ACC112 (cell line): ENCODE measurements around the gene WNT2.
A peak's percentile ranks its signal among the peaks of the same experiment; 100 is the strongest.

Experiments
- H2AFZ ChIP-seq: fragments of 200-600 bp; sonication (generic); one replicate; pipeline ENCODE4 v1.6.0; 2017; ENCODE audit warnings: antibody characterized with exemption, low read length; ENCODE audit not compliant: unreplicated experiment
- H3K27ac ChIP-seq: fragments of 200-600 bp; sonication (generic); 2 replicates; pipeline ENCODE4 v1.5.1; 2014; ENCODE audit warnings: low read depth, mild to moderate bottlenecking, antibody characterized with exemption, low read length, moderate library complexity
- H3K27me3 ChIP-seq: fragments of 200-600 bp; sonication (generic); 2 replicates; pipeline ENCODE4 v1.6.1; 2014; ENCODE audit warnings: mild to moderate bottlenecking, antibody characterized with exemption, low read length, moderate library complexity, mixed read lengths; ENCODE audit not compliant: insufficient read depth
- H3K36me3 ChIP-seq: fragments of 200-600 bp; sonication (generic); 2 replicates; pipeline ENCODE4 v1.6.1; 2016; ENCODE audit warnings: mild to moderate bottlenecking, antibody characterized with exemption, low read length, moderate library complexity, mixed read lengths; ENCODE audit not compliant: insufficient read depth
- H3K4me1 ChIP-seq: fragments of 200-600 bp; sonication (generic); one replicate; pipeline ENCODE4 v1.6.1; 2016; ENCODE audit warnings: low read length, mixed read lengths; ENCODE audit not compliant: insufficient read depth, unreplicated experiment, control insufficient read depth
- H3K4me3 ChIP-seq: fragments of 200-600 bp; sonication (generic); 2 replicates; pipeline ENCODE4 v1.5.1; 2014; ENCODE audit warnings: mild to moderate bottlenecking, low read depth, low read length
- H3K79me2 ChIP-seq: fragments of 200-600 bp; sonication (generic); one replicate; pipeline ENCODE4 v1.6.0; 2016; ENCODE audit warnings: low read length; ENCODE audit not compliant: control insufficient read depth, unreplicated experiment, insufficient read depth

WNT2 gene

GRCh38 chr7:117279931-117280557, 42.8 kb downstream of the WNT2 start:
- Histone ChIP-seq H3K36me3 (no peaks in the 10 kb centered on the region), H3K27me3 (no peaks in the 10 kb centered on the region), H3K79me2 (no peaks in the 10 kb centered on the region), H3K4me1 (peaks cover 20% of the 10 kb centered on the region), H3K4me3 (no peak overlapping the region), H3K27ac (no peak overlapping the region), H2AFZ (no peak overlapping the region)

- H3K4me1 ChIP-seq: peaks cover 20% of the 10 kb centered on the region
- no peak overlapping the region for H3K27ac ChIP-seq
- no peaks in the 10 kb centered on the region for H3K79me2 ChIP-seq
- no peak overlapping the region for H3K4me3 ChIP-seq
- H2AFZ ChIP-seq: no peak overlapping the region
- H3K36me3 ChIP-seq: no peaks in the 10 kb centered on the region
- no peaks in the 10 kb centered on the region for H3K27me3 ChIP-seq
These were observed 43.7 kb downstream of the WNT2 start for GRCh38 chr7:117279203-117279602.

GRCh38 chr7:117278040-117278439, 44.8 kb downstream of the WNT2 start:
- H2AFZ ChIP-seq: no peak overlapping the region
- H3K4me1 ChIP-seq: peaks cover 12% of the 10 kb centered on the region
- no peaks in the 10 kb centered on the region for H3K36me3 ChIP-seq
- no peaks in the 10 kb centered on the region for H3K27me3 ChIP-seq
- H3K79me2 ChIP-seq: no peaks in the 10 kb centered on the region
- no peak overlapping the region for H3K4me3 ChIP-seq
- no peak overlapping the region for H3K27ac ChIP-seq

GRCh38 chr7:117277576-117277975, 45.3 kb downstream of the WNT2 start:
- Histone ChIP-seq H3K79me2 (no peaks in the 10 kb centered on the region), H3K27me3 (no peaks in the 10 kb centered on the region), H2AFZ (no peak overlapping the region), H3K4me3 (no peak overlapping the region), H3K36me3 (no peaks in the 10 kb centered on the region), H3K27ac (no peak overlapping the region), H3K4me1 (peaks cover 7% of the 10 kb centered on the region)

- Histone ChIP-seq H3K79me2 (no peaks in the 10 kb centered on the region), H3K27ac (no peak overlapping the region), H3K4me3 (no peak overlapping the region), H3K27me3 (no peaks in the 10 kb centered on the region), H2AFZ (no peak overlapping the region), H3K4me1 (peaks cover 12% of the 10 kb centered on the region), H3K36me3 (no peaks in the 10 kb centered on the region)
These were observed 47.9 kb downstream of the WNT2 start for GRCh38 chr7:117274951-117275350.

- H3K27ac ChIP-seq: no peak overlapping the region
- peaks cover 17% of the 10 kb centered on the region for H3K4me1 ChIP-seq
- H3K36me3 ChIP-seq: no peaks in the 10 kb centered on the region
- H3K4me3 ChIP-seq: no peak overlapping the region
- H2AFZ ChIP-seq: no peak overlapping the region
- H3K27me3 ChIP-seq: no peaks in the 10 kb centered on the region
- no peaks in the 10 kb centered on the region for H3K79me2 ChIP-seq
These were observed 49.0 kb downstream of the WNT2 start for GRCh38 chr7:117273814-117274225.

GRCh38 chr7:117273325-117273724, 49.5 kb downstream of the WNT2 start:
- no peak overlapping the region for H3K4me3 ChIP-seq
- no peaks in the 10 kb centered on the region for H3K79me2 ChIP-seq
- no peaks in the 10 kb centered on the region for H3K36me3 ChIP-seq
- no peak overlapping the region for H3K27ac ChIP-seq
- H3K27me3 ChIP-seq: no peaks in the 10 kb centered on the region
- H3K4me1 ChIP-seq: peaks cover 18% of the 10 kb centered on the region
- no peak overlapping the region for H2AFZ ChIP-seq

- no peaks in the 10 kb centered on the region for H3K27me3 ChIP-seq
- H3K27ac ChIP-seq: no peak overlapping the region
- H3K4me3 ChIP-seq: no peak overlapping the region
- H3K36me3 ChIP-seq: no peaks in the 10 kb centered on the region
- no peaks in the 10 kb centered on the region for H3K79me2 ChIP-seq
- peaks cover 18% of the 10 kb centered on the region for H3K4me1 ChIP-seq
- H2AFZ ChIP-seq: no peak overlapping the region
These were observed 50.7 kb downstream of the WNT2 start for GRCh38 chr7:117272017-117272759.

GRCh38 chr7:117271566-117271965, 51.3 kb downstream of the WNT2 start:
- no peak overlapping the region for H3K4me3 ChIP-seq
- no peaks in the 10 kb centered on the region for H3K27me3 ChIP-seq
- no peak overlapping the region for H3K27ac ChIP-seq
- no peak overlapping the region for H2AFZ ChIP-seq
- H3K36me3 ChIP-seq: no peaks in the 10 kb centered on the region
- H3K79me2 ChIP-seq: no peaks in the 10 kb centered on the region
- peaks cover 18% of the 10 kb centered on the region for H3K4me1 ChIP-seq

- H3K27ac ChIP-seq: peak overlapping the region; percentile 99
- H3K4me1 ChIP-seq: peaks cover 18% of the 10 kb centered on the region
- H2AFZ ChIP-seq: peak overlapping the region; percentile 66
- peak overlapping the region; percentile 57 for H3K4me3 ChIP-seq
- no peaks in the 10 kb centered on the region for H3K36me3 ChIP-seq
- H3K27me3 ChIP-seq: no peaks in the 10 kb centered on the region
- no peaks in the 10 kb centered on the region for H3K79me2 ChIP-seq
These were observed 52.5 kb downstream of the WNT2 start for GRCh38 chr7:117270371-117270770.

- Histone ChIP-seq H3K27me3 (no peaks in the 10 kb centered on the region), H3K36me3 (no peaks in the 10 kb centered on the region), H3K27ac (peak overlapping the region; percentile 99), H2AFZ (peak overlapping the region; percentile 66), H3K4me3 (peak overlapping the region; percentile 57), H3K4me1 (peaks cover 18% of the 10 kb centered on the region), H3K79me2 (no peaks in the 10 kb centered on the region)
These were observed 53.0 kb downstream of the WNT2 start for GRCh38 chr7:117269886-117270285.
